GM19324 (cell line): ENCODE results near the gene CCND1.
"Not testable (repeated sequence)": the region's sequence is repeated elsewhere in the genome, so short reads cannot be mapped to it uniquely, and the experiment has no call there.

ENCODE experiments used
- ATAC-seq: cut with Tn5 transposase; IDR thresholded peaks from one replicate; pipeline ENCODE4 v1.9.1; 2021; ENCODE audit warnings: mild to moderate bottlenecking, moderate library complexity; ENCODE audit not compliant: unreplicated experiment, low FRiP score

The CCND1 gene

GRCh38 chr11:69617220-69617619, 23.7 kb upstream of the CCND1 start:
- no peak for ATAC-seq

GRCh38 chr11:69617682-69618081, 23.3 kb upstream of the CCND1 start:
- no peak for ATAC-seq

- ATAC-seq = no peak
Measured at GRCh38 chr11:69618237-69618636, 22.7 kb upstream of the CCND1 start.

GRCh38 chr11:69620683-69621290, 20.2 kb upstream of the CCND1 start:
- no peak for ATAC-seq

GRCh38 chr11:69622097-69622681, 18.8 kb upstream of the CCND1 start:
- not testable (repeated sequence) for ATAC-seq

- ATAC-seq = no peak
Measured at GRCh38 chr11:69624293-69624692, 16.7 kb upstream of the CCND1 start.

GRCh38 chr11:69625476-69625875, 15.5 kb upstream of the CCND1 start:
- ATAC-seq = no peak

GRCh38 chr11:69627551-69627950, 13.4 kb upstream of the CCND1 start:
- ATAC-seq = no peak

- no peak for ATAC-seq
Measured at GRCh38 chr11:69630017-69630416, 10.9 kb upstream of the CCND1 start.

GRCh38 chr11:69630424-69630823, 10.5 kb upstream of the CCND1 start:
- no peak for ATAC-seq

GRCh38 chr11:69632900-69633299, 8.1 kb upstream of the CCND1 start:
- no peak for ATAC-seq

GRCh38 chr11:69634069-69634468, 6.9 kb upstream of the CCND1 start:
- ATAC-seq = no peak

- ATAC-seq = no peak
Measured at GRCh38 chr11:69634590-69634989, 6.4 kb upstream of the CCND1 start.

- ATAC-seq = no peak
Measured at GRCh38 chr11:69635195-69635594, 5.8 kb upstream of the CCND1 start.

GRCh38 chr11:69635804-69636511, 5.0 kb upstream of the CCND1 start:
- ATAC-seq = no peak

- ATAC-seq = no peak
Measured at GRCh38 chr11:69636512-69637197, 4.3 kb upstream of the CCND1 start.

GRCh38 chr11:69637198-69637940, 3.6 kb upstream of the CCND1 start:
- ATAC-seq = no peak

- no peak for ATAC-seq
Measured at GRCh38 chr11:69637941-69638871, 2.8 kb upstream of the CCND1 start.

- ATAC-seq = no peak
Measured at GRCh38 chr11:69638941-69639681, 1.8 kb upstream of the CCND1 start.
